ENCODE measurements around the gene TRPV4.

TRPV4 gene

DNA sequence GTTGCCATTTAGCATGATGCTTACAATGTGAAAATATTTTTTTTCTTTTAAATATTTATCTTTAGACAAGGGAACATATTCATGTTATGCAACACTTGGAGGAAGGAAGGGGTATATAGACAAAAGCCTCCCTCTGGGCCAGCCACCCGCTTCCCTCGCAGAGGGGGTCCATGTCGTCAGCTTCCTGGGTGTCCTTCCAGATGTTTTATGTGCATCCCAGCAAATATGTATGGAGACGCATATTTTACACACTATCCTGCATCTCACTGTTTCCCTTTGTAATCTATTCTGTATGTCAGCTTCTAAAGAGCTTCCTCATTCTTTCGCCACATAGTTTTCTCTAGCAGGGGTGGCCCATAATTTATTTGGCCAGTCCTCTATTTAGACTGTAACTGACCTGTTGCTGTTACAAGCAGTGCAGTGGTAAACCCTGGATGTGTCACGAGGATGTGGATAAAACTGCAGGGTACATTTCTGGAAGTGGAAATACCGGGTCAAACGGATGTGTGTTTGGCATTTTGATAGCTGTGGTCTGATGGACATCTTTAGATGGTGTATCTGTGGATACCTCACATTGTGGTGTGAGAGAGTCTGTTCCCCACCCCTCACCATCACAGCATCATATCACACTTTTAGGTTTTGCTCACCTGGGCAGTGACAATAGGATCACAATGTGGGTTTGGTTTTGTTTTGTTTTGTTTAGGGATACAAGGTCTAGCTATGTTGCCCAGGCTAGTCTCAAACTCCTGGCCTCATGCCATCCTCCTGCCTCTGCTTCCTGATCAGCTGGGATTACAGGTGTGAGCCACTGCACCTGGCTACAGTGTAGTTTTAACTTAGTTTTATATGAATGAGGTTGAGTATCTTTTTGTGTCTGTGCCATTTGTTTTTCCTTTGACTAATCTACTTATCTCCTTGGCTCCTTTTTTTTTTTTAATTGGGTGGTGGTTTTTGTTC lies 87.9 kb downstream of the TRPV4 start:
- TF ChIP-seq, protein P1, sequence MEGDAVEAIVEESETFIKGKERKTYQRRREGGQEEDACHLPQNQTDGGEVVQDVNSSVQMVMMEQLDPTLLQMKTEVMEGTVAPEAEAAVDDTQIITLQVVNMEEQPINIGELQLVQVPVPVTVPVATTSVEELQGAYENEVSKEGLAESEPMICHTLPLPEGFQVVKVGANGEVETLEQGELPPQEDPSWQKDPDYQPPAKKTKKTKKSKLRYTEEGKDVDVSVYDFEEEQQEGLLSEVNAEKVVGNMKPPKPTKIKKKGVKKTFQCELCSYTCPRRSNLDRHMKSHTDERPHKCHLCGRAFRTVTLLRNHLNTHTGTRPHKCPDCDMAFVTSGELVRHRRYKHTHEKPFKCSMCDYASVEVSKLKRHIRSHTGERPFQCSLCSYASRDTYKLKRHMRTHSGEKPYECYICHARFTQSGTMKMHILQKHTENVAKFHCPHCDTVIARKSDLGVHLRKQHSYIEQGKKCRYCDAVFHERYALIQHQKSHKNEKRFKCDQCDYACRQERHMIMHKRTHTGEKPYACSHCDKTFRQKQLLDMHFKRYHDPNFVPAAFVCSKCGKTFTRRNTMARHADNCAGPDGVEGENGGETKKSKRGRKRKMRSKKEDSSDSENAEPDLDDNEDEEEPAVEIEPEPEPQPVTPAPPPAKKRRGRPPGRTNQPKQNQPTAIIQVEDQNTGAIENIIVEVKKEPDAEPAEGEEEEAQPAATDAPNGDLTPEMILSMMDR (IDR thresholded peaks at IDR 0.05; ENCODE audit: insufficient read depth, low read length, poor library complexity, severe bottlenecking) = no peak
- no peak for DNase-seq (ENCODE audit: extremely low read depth, insufficient read length)

DNA sequence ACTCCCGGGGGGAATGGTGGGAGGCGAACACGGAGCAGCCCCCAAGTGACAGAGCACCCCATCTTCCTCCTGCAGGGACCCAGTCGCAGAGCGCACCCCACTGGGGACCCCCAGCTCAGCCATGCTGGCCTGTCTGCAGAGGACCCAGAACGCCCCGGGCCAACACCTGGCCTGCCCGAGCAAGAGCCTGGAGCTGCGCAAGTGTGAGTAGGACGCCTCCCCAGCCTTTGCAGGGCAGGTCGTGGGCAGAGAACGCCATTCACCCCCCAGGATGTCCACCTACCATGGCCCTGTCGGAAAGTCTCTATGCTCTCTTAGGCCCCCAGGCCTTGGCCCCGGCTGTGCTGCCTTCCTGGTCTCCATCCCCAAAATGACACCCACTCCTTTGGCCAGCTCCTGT lies 89.2 kb downstream of the TRPV4 start:
- Histone ChIP-seq H3K4me3 (replicated peaks; ENCODE audit: low read depth, low read length) (no peak overlapping the region), H3K36me3 (ENCODE audit: control insufficient read depth, insufficient read depth, low read length) (no peaks in the 10 kb centered on the region), H3K27me3 (replicated peaks; ENCODE audit: control insufficient read depth, insufficient read depth, low read length) (no peaks in the 10 kb centered on the region; the same call in 1 of the 2 replicates)
- DNase-seq (ENCODE audit: extremely low read depth, insufficient read length) = no peak
- TF ChIP-seq, protein P1 (IDR thresholded peaks at IDR 0.05; ENCODE audit: insufficient read depth, low read length, poor library complexity, severe bottlenecking) = no peak

More for the DNA sequence above, 87.9 kb downstream of the TRPV4 start:
- H3K36me3 ChIP-seq (ENCODE audit: control insufficient read depth, insufficient read depth, low read length) = no peaks in the 10 kb centered on the region
- H3K27me3 ChIP-seq (replicated peaks; ENCODE audit: control insufficient read depth, insufficient read depth, low read length) = no peaks in the 10 kb centered on the region; the same call in 1 of the 2 replicates
- no peak overlapping the region for H3K4me3 ChIP-seq (replicated peaks; ENCODE audit: low read depth, low read length)

DNA sequence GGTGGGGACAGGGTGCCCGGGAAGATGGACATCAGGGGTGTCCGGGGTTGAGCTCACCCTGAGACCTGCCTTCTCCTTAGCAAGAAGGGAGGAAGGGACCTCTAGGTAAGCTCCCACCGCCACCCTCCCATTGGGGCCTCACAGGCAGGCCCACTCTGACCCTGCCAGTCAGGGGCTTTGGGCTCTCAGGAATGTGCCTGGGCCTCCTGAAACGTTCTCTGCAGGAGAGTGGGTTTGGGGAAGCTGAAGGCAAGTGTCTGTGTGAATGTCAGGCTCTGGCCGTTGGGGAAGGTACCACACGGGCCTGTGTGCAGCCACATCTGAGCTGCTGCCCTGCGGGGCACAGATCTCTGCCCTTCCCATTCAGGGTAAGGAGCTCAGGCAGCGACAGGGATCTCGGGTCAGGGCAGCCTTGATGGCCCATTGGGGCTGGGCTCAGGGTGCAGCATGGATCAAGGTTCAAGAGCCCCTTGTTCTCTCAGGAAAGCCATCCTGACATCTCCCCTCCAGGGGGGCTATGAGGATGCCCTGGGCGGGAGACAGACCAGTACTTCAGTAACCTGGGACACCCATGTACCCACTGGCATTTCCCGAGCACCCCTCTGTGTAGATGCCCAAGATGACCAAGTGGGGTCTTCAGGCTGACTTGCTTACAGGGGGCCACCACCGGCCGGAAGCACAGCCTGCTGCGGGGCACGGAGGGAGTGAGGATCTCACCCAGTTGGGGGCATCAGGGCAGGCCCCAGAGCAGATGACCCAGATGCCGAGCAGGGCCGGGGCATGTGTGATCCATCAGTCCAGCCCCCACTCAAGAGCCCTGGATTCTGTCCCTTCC lies 89.9 kb downstream of the TRPV4 start:
- no peak for DNase-seq (ENCODE audit: extremely low read depth, insufficient read length)
- Histone ChIP-seq H3K36me3 (ENCODE audit: control insufficient read depth, insufficient read depth, low read length) (no peaks in the 10 kb centered on the region), H3K4me3 (replicated peaks; ENCODE audit: low read depth, low read length) (no peak overlapping the region), H3K27me3 (replicated peaks; ENCODE audit: control insufficient read depth, insufficient read depth, low read length) (no peaks in the 10 kb centered on the region; the same call in 1 of the 2 replicates)
- TF ChIP-seq, protein P1 (IDR thresholded peaks at IDR 0.05; ENCODE audit: insufficient read depth, low read length, poor library complexity, severe bottlenecking) = no peak

DNA sequence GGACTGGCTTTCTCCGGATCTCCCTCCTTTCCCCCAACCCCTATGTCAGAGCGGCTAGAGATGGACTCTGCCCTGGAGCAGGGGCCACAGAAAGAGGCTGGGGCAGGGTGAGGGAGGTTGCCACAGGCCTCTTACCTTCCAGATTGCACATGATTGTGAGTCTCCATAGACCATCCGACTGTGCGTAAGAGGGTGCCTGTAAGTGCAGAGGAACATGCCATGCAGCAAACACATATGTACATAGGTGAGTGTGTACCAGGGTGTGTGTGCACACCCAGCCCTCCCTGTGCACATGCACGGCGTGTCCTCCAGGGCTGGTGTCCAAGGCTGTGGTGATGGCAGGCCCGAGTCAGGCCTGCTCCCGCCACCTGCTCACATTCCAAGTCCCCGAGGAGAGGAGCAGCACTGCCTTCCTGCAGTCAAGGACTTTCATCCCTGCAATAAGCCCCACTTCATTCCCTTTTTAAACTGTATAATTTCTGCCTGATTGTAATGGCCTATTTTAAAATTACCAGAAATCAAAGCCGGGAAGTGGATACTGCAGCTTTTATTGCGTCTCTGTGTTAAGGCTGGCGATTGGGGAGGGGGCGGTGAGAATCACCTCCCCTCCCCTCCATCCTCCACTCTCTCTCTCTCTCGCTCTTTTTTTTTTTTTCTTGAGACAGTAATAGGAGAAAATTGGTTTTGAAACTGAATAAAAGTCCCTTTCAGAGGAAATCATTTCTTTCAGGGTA lies 91.1 kb downstream of the TRPV4 start:
- TF ChIP-seq, protein P1 (IDR thresholded peaks at IDR 0.05; ENCODE audit: insufficient read depth, low read length, poor library complexity, severe bottlenecking) = no peak
- H3K4me3 ChIP-seq (replicated peaks; ENCODE audit: low read depth, low read length) = no peak overlapping the region
- no peaks in the 10 kb centered on the region for H3K36me3 ChIP-seq (ENCODE audit: control insufficient read depth, insufficient read depth, low read length)
- DNase-seq (ENCODE audit: extremely low read depth, insufficient read length) = no peak
- no peaks in the 10 kb centered on the region; the same call in 1 of the 2 replicates for H3K27me3 ChIP-seq (replicated peaks; ENCODE audit: control insufficient read depth, insufficient read depth, low read length)

DNA sequence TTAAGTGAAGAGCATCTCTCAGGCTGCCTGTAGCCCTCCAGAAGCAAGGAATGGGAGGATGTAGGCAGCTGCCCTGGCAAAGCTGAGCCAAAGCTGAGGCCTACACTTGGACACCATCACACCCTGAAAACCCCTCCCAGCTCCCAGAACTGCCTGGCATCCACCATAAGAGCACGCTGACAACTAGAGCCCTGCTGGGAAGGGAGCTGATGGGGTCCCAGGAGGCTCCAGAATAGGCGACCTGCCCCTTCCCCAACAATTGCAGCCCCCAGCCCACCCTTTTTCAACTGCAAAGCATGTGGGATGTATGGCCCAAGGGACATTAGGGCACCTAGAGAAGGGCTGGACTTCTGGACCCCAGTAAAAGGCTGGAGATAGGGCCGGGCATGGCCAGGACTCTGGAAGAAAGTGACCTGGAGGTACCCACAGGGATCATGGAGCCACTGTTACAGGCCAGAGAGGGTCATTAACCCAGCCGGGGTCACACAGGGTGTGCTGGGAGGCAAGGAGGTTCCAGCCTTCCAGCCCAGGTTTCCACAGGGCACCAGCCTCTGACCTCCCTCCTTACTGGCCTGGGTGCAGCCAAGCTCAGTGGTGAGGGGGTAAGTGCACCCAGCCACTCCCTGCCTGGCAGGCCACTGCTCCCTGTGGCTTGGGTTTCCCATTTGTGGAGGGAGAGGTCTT lies 91.8 kb downstream of the TRPV4 start:
- Histone ChIP-seq H3K27me3 (replicated peaks; ENCODE audit: control insufficient read depth, insufficient read depth, low read length) (no peaks in the 10 kb centered on the region; the same call in 1 of the 2 replicates), H3K36me3 (ENCODE audit: control insufficient read depth, insufficient read depth, low read length) (no peaks in the 10 kb centered on the region), H3K4me3 (replicated peaks; ENCODE audit: low read depth, low read length) (no peak overlapping the region)
- TF ChIP-seq, protein P1 (IDR thresholded peaks at IDR 0.05; ENCODE audit: insufficient read depth, low read length, poor library complexity, severe bottlenecking) = no peak
- DNase-seq (ENCODE audit: extremely low read depth, insufficient read length) = no peak

Data from GM06990 (cell line).